OCI-LY7 (cell line): Measurements from ENCODE around the gene UFC1.

Experiments used
- EZH2phosphoT487 ChIP-seq: fragments of 200-600 bp; sonication (generic); IDR thresholded peaks from 2 replicates; pipeline ENCODE4 v1.6.1; 2018; ENCODE audit warnings: low read depth, borderline replicate concordance, mild to moderate bottlenecking, mixed run types, antibody characterized with exemption, low read length, moderate library complexity, mixed read lengths
- TF ChIP-seq, protein P1 (sequence below): fragments of 200-600 bp; sonication (generic); conservative IDR thresholded peaks from 2 replicates; pipeline ENCODE4 v1.5.1; 2014; ENCODE audit warnings: mild to moderate bottlenecking, antibody characterized with exemption, low read length, moderate library complexity, mixed read lengths

DNA sequence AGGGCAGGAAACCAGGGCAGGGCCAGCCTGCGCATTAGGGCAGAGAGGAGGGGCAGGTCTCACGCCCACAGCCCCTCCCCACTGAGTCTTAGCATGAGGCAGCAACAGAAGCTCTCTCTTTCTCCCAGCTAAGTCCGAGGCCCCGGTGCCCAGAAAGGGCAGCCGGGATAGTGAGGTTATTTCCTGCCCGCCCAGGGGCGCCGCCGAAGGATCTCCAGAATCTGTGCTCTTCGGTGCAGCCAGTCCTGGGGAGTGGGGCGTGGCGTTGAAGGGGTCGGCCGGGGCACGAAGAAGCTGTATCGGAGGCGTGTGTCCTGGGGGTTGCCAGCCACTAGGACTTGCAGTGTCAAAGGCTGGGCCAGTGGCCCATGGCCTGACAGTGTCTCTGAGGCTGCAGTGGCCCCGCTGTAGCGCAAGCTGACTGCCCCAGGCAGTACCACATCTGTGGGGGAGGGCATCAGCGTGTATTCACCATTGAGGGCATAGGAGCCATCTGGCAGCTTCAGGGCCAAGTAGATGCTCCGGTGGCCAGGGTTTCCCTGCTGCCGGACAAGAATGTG, 37.3 kb downstream of the UFC1 start:
- TF ChIP-seq, protein P1, sequence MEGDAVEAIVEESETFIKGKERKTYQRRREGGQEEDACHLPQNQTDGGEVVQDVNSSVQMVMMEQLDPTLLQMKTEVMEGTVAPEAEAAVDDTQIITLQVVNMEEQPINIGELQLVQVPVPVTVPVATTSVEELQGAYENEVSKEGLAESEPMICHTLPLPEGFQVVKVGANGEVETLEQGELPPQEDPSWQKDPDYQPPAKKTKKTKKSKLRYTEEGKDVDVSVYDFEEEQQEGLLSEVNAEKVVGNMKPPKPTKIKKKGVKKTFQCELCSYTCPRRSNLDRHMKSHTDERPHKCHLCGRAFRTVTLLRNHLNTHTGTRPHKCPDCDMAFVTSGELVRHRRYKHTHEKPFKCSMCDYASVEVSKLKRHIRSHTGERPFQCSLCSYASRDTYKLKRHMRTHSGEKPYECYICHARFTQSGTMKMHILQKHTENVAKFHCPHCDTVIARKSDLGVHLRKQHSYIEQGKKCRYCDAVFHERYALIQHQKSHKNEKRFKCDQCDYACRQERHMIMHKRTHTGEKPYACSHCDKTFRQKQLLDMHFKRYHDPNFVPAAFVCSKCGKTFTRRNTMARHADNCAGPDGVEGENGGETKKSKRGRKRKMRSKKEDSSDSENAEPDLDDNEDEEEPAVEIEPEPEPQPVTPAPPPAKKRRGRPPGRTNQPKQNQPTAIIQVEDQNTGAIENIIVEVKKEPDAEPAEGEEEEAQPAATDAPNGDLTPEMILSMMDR = no peak
- no peak for TF ChIP-seq EZH2phosphoT487
